ENCODE data around the gene CD300A.

Gene CD300A

GRCh38 chr17:74447628-74448159 is 18.7 kb upstream of the CD300A start:
- H3K9me3 ChIP-seq (ENCODE audit: severe bottlenecking): no peaks in the 10 kb centered on the region
- no peaks in the 10 kb centered on the region for H3K36me3 ChIP-seq (ENCODE audit: low read depth)
- ATAC-seq (ENCODE audit: low read depth) (no peak), DNase-seq (ENCODE audit: low spot score) (no peak)
- no peak overlapping the region for H3K27ac ChIP-seq (ENCODE audit: poor library complexity, severe bottlenecking)
- TF ChIP-seq, protein P1, sequence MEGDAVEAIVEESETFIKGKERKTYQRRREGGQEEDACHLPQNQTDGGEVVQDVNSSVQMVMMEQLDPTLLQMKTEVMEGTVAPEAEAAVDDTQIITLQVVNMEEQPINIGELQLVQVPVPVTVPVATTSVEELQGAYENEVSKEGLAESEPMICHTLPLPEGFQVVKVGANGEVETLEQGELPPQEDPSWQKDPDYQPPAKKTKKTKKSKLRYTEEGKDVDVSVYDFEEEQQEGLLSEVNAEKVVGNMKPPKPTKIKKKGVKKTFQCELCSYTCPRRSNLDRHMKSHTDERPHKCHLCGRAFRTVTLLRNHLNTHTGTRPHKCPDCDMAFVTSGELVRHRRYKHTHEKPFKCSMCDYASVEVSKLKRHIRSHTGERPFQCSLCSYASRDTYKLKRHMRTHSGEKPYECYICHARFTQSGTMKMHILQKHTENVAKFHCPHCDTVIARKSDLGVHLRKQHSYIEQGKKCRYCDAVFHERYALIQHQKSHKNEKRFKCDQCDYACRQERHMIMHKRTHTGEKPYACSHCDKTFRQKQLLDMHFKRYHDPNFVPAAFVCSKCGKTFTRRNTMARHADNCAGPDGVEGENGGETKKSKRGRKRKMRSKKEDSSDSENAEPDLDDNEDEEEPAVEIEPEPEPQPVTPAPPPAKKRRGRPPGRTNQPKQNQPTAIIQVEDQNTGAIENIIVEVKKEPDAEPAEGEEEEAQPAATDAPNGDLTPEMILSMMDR (IDR thresholded peaks at IDR 0.05; ENCODE audit: poor library complexity, severe bottlenecking): no peak
- H3K4me1 ChIP-seq (ENCODE audit: insufficient read depth, poor library complexity, severe bottlenecking): peaks cover 9% of the 10 kb centered on the region
- no peak overlapping the region for H3K4me3 ChIP-seq (ENCODE audit: severe bottlenecking)
- no peaks in the 10 kb centered on the region for H3K27me3 ChIP-seq (ENCODE audit: insufficient read depth, poor library complexity, severe bottlenecking)

- TF ChIP-seq, protein P1 (IDR thresholded peaks at IDR 0.05; ENCODE audit: poor library complexity, severe bottlenecking): no peak
- Histone ChIP-seq H3K9me3 (ENCODE audit: severe bottlenecking) (no peaks in the 10 kb centered on the region), H3K27me3 (ENCODE audit: insufficient read depth, poor library complexity, severe bottlenecking) (no peaks in the 10 kb centered on the region), H3K4me3 (ENCODE audit: severe bottlenecking) (no peak overlapping the region), H3K27ac (ENCODE audit: poor library complexity, severe bottlenecking) (no peak overlapping the region), H3K4me1 (ENCODE audit: insufficient read depth, poor library complexity, severe bottlenecking) (peaks cover 2% of the 10 kb centered on the region), H3K36me3 (ENCODE audit: low read depth) (no peaks in the 10 kb centered on the region)
- no peak for ATAC-seq (ENCODE audit: low read depth)
- no peak for DNase-seq (ENCODE audit: low spot score)
Observed at GRCh38 chr17:74448756-74449155, 17.7 kb upstream of the CD300A start.

GRCh38 chr17:74449306-74449705 is 17.1 kb upstream of the CD300A start:
- Histone ChIP-seq H3K36me3 (ENCODE audit: low read depth) (no peaks in the 10 kb centered on the region), H3K4me1 (ENCODE audit: insufficient read depth, poor library complexity, severe bottlenecking) (peaks cover 2% of the 10 kb centered on the region), H3K27me3 (ENCODE audit: insufficient read depth, poor library complexity, severe bottlenecking) (no peaks in the 10 kb centered on the region), H3K27ac (ENCODE audit: poor library complexity, severe bottlenecking) (no peak overlapping the region), H3K9me3 (ENCODE audit: severe bottlenecking) (no peaks in the 10 kb centered on the region), H3K4me3 (ENCODE audit: severe bottlenecking) (no peak overlapping the region)
- TF ChIP-seq, protein P1 (IDR thresholded peaks at IDR 0.05; ENCODE audit: poor library complexity, severe bottlenecking): no peak
- ATAC-seq (ENCODE audit: low read depth) (no peak), DNase-seq (ENCODE audit: low spot score) (no peak)

DNA sequence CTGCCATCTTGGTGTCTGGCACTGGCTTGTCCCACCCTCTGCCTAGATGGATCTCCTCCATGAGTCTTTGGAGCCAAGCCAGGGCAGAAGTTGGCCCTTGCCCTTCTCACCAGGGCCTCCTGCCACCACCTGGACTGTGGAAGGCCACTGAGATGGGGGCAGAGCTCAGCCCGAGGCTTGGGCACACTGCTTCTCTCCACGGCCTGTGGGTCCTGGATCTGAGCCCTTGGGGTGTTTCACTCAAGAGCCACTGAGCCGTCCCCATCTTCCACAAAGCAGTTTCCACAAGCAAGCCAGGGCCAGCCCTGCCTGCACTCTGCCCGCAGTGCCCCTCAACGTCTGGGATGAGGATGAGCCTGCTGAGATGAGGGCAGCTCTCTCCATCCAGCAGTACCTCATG is 16.7 kb upstream of the CD300A start:
- Histone ChIP-seq H3K27ac (ENCODE audit: poor library complexity, severe bottlenecking) (no peak overlapping the region), H3K36me3 (ENCODE audit: low read depth) (no peaks in the 10 kb centered on the region), H3K4me3 (ENCODE audit: severe bottlenecking) (no peak overlapping the region), H3K9me3 (ENCODE audit: severe bottlenecking) (no peaks in the 10 kb centered on the region), H3K4me1 (ENCODE audit: insufficient read depth, poor library complexity, severe bottlenecking) (peaks cover 2% of the 10 kb centered on the region), H3K27me3 (ENCODE audit: insufficient read depth, poor library complexity, severe bottlenecking) (no peaks in the 10 kb centered on the region)
- no peak for DNase-seq (ENCODE audit: low spot score)
- no peak for ATAC-seq (ENCODE audit: low read depth)
- TF ChIP-seq, protein P1 (IDR thresholded peaks at IDR 0.05; ENCODE audit: poor library complexity, severe bottlenecking): no peak

DNA sequence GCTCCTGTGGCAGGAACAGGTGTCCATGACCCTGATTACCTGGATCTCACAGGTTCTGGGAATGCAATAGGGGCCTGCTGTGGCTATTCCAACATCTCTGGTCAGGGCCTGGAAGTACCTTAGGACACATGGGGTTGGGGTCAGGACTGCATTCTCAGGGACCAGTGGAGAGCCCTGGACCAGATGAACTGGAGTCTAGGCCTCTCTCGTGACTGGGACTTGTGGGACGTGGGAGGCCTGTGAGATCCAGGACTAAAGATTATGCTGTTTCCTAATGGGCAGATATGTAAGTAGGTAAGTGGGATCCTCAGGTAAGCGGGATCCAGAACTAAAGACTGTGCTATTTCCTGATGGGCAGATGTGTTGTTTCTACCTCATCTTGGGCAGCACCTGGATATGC is 16.2 kb upstream of the CD300A start:
- no peaks in the 10 kb centered on the region for H3K9me3 ChIP-seq (ENCODE audit: severe bottlenecking)
- TF ChIP-seq, protein P1 (IDR thresholded peaks at IDR 0.05; ENCODE audit: poor library complexity, severe bottlenecking): no peak
- H3K4me3 ChIP-seq (ENCODE audit: severe bottlenecking): no peak overlapping the region
- H3K27me3 ChIP-seq (ENCODE audit: insufficient read depth, poor library complexity, severe bottlenecking): no peaks in the 10 kb centered on the region
- ATAC-seq (ENCODE audit: low read depth) (no peak), DNase-seq (ENCODE audit: low spot score) (no peak)
- H3K4me1 ChIP-seq (ENCODE audit: insufficient read depth, poor library complexity, severe bottlenecking): peaks cover 2% of the 10 kb centered on the region
- H3K27ac ChIP-seq (ENCODE audit: poor library complexity, severe bottlenecking): no peak overlapping the region
- no peaks in the 10 kb centered on the region for H3K36me3 ChIP-seq (ENCODE audit: low read depth)

Data from RWPE2 (cell line).